Measurements from ENCODE around the gene LRP8. TPM values are rescaled to one million over a fixed set of nuclear protein-coding genes. Genes with fewer than 3 reads are reported as not detected.

Gene LRP8
- total and polyA plus RNA-seq, 11 donors: 0.27 to 8.0 (median 1.7) TPM

- ATAC-seq (peak; percentile 35 to 88 (median 51)), DNase-seq (peak in 2 of 5 donors; percentile 16 to 47)
- no peaks in the 10 kb centered on the region for H3K9me3 ChIP-seq
- no peaks in the 10 kb centered on the region for H3K27me3 ChIP-seq
- H3K36me3 ChIP-seq: no peaks in the 10 kb centered on the region
- TF ChIP-seq CTCF (IDR thresholded peaks at IDR 0.05) (no peak), POLR2A (IDR thresholded peaks at IDR 0.05) (no peak)
- WGBS, 4 donors: 64 to 73% (median 65%) methylated on average over 17 to 21 of the region's 21 CpGs
- intact Hi-C loops (cut with DNase I): no loop called here
- no peak overlapping the region for H3K27ac ChIP-seq
- H3K4me1 ChIP-seq: no peaks in the 10 kb centered on the region
- no peak overlapping the region for H3K4me3 ChIP-seq
Measured at GRCh38 chr1:53348486-53349368, 20.9 kb upstream of the LRP8 start.

GRCh38 chr1:53346814-53347176, 18.9 kb upstream of the LRP8 start:
- Histone ChIP-seq H3K4me1 (no peaks in the 10 kb centered on the region), H3K4me3 (no peak overlapping the region), H3K9me3 (no peaks in the 10 kb centered on the region), H3K27me3 (no peaks in the 10 kb centered on the region), H3K27ac (no peak overlapping the region), H3K36me3 (no peaks in the 10 kb centered on the region)
- no peak for TF ChIP-seq CTCF (IDR thresholded peaks at IDR 0.05)
- TF ChIP-seq POLR2A (IDR thresholded peaks at IDR 0.05): no peak
- intact Hi-C loops (cut with DNase I): no loop called here
- 72 to 80% (median 75%) methylated on average over 3 of the region's 3 CpGs for WGBS, 4 donors
- ATAC-seq (no peak), DNase-seq (peak in 1 of 5 donors; percentile 7)

- TF ChIP-seq POLR2A (IDR thresholded peaks at IDR 0.05) (no peak), CTCF (IDR thresholded peaks at IDR 0.05) (no peak)
- DNase-seq (peak in 1 of 5 donors; percentile 5), ATAC-seq (no peak)
- WGBS, 4 donors: 65 to 83% (median 79%) methylated on average over 5 to 7 of the region's 7 CpGs
- no peak overlapping the region for H3K4me3 ChIP-seq
- H3K27ac ChIP-seq: no peak overlapping the region
- intact Hi-C loops (cut with DNase I): no loop called here
- H3K9me3 ChIP-seq: no peaks in the 10 kb centered on the region
- no peaks in the 10 kb centered on the region for H3K36me3 ChIP-seq
- no peaks in the 10 kb centered on the region for H3K4me1 ChIP-seq
- H3K27me3 ChIP-seq: no peaks in the 10 kb centered on the region
Measured at GRCh38 chr1:53345996-53346813, 18.3 kb upstream of the LRP8 start.

Measured in heart left ventricle (tissue), 16 donors.